Right atrium auricular region (tissue), 2 donors: ENCODE results near the gene TAF4. TPM values are rescaled to one million over a fixed set of nuclear protein-coding genes. Genes with fewer than 3 reads are reported as not detected.

Experiments used
- DNase-seq: peaks from one replicate; pipeline ENCODE4 v3.0.0-alpha.2; 2019; ENCODE audit warnings: low spot score
- H3K27ac ChIP-seq, 2 donors: fragments of 200-600 bp; sonication (generic); 1 replicate in 1 of 2; 2 replicates in 1 of 2; pipeline ENCODE4 v1.5.1; 2016 to 2019
- H3K27me3 ChIP-seq, 2 donors: fragments of 200-600 bp; sonication (generic); one replicate each; pipeline versions ENCODE4 v1.5.1 to v1.6.0; 2017 to 2019
- H3K36me3 ChIP-seq: fragments of 200-600 bp; sonication (generic); one replicate; pipeline ENCODE4 v1.5.1; 2016
- H3K4me1 ChIP-seq, 2 donors: fragments of 200-600 bp; sonication (generic); one replicate each; pipeline versions ENCODE4 v1.5.1 to v1.6.0; 2017 to 2019
- H3K4me3 ChIP-seq, 2 donors: fragments of 200-600 bp; sonication (generic); 1 replicate in 1 of 2; 2 replicates in 1 of 2; pipeline ENCODE4 v1.5.1; 2017 to 2019; ENCODE audit warnings: mild to moderate bottlenecking in 1 of 2, moderate library complexity in 1 of 2
- H3K9me3 ChIP-seq, 2 donors: fragments of 200-600 bp; sonication (generic); one replicate each; pipeline ENCODE4 v1.5.1; 2019
- total RNA-seq, 2 donors: library from RNA; depleted of rRNA; stranded (reverse); fragments of >200 nt; gene quantifications; one replicate each; pipeline ENCODE4 v1.1.0, GENCODE V29; 2016
- TF ChIP-seq, protein P1 (sequence below), 2 donors: fragments of 200-600 bp; sonication (generic); IDR thresholded peaks; one replicate each; pipeline ENCODE4 v1.5.1; 2019; ENCODE audit warnings: antibody characterized with exemption in 2 of 2

The TAF4 gene
- total RNA-seq, 2 donors from 2014 or later: 8.3 to 18.0 TPM

DNA sequence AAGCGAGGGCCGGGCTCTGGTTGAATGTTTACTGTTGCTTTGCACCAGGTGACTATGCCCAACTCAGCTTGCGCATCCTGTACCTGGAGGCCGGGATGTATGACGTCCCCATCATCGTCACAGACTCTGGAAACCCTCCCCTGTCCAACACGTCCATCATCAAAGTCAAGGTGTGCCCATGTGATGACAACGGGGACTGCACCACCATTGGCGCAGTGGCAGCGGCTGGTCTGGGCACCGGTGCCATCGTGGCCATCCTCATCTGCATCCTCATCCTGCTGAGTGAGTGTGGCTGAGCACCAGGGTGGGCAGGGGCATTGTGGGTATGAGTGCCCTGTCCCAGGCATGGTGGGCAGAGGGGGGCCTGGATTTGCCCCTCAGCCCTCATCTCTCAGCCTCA lies 136.1 kb downstream of the TAF4 start:
- Histone ChIP-seq H3K36me3 (no peaks in the 10 kb centered on the region), H3K27me3 (no peaks in the 10 kb centered on the region), H3K27ac (no peak overlapping the region), H3K9me3 (no peaks in the 10 kb centered on the region), H3K4me3 (no peak overlapping the region), H3K4me1 (no peaks in the 10 kb centered on the region)
- TF ChIP-seq, protein P1, sequence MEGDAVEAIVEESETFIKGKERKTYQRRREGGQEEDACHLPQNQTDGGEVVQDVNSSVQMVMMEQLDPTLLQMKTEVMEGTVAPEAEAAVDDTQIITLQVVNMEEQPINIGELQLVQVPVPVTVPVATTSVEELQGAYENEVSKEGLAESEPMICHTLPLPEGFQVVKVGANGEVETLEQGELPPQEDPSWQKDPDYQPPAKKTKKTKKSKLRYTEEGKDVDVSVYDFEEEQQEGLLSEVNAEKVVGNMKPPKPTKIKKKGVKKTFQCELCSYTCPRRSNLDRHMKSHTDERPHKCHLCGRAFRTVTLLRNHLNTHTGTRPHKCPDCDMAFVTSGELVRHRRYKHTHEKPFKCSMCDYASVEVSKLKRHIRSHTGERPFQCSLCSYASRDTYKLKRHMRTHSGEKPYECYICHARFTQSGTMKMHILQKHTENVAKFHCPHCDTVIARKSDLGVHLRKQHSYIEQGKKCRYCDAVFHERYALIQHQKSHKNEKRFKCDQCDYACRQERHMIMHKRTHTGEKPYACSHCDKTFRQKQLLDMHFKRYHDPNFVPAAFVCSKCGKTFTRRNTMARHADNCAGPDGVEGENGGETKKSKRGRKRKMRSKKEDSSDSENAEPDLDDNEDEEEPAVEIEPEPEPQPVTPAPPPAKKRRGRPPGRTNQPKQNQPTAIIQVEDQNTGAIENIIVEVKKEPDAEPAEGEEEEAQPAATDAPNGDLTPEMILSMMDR (IDR thresholded peaks at IDR 0.05): no peak
- DNase-seq: no peak

- Histone ChIP-seq H3K4me3 (no peak overlapping the region), H3K4me1 (no peaks in the 10 kb centered on the region), H3K9me3 (no peaks in the 10 kb centered on the region), H3K27ac (no peak overlapping the region), H3K27me3 (no peaks in the 10 kb centered on the region), H3K36me3 (no peaks in the 10 kb centered on the region)
- TF ChIP-seq, protein P1 (IDR thresholded peaks at IDR 0.05): no peak
- DNase-seq: no peak
These were observed 137.7 kb downstream of the TAF4 start for GRCh38 chr20:61927826-61928541.

DNA sequence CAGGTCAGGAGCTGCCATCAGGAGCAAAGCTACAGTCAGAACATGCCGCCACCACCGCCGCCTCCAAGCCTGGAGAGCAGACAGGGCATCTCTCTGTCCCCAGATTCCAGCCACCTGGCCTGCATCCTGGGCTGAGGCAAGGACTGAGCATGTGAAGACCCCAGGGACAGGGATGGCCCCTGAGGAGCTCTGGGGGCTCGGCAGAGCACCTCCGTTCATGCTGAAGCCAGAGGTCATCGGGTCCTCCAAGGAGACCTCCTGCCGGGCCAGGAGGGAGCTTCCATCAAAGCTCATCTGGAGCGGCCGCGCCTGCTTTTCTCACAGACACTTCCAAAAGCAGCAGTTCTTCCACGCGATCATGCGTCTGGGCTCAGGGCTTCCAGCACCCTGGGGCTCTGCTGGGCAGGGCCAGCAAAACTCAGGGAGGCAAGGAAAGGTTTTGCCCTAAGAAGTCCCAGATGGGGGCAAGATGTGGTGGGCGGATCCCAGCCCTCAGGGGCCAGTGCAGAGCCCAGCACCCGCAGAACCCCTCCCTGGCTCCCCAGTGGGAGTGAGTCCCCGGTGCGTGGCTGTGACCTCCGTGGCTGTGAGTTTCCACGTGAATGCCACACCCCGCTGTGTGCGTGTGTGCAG lies 138.4 kb downstream of the TAF4 start:
- H3K36me3 ChIP-seq: no peaks in the 10 kb centered on the region
- DNase-seq: no peak
- no peaks in the 10 kb centered on the region for H3K4me1 ChIP-seq
- no peak overlapping the region for H3K4me3 ChIP-seq
- TF ChIP-seq, protein P1 (IDR thresholded peaks at IDR 0.05): no peak
- no peak overlapping the region for H3K27ac ChIP-seq
- H3K9me3 ChIP-seq: no peaks in the 10 kb centered on the region
- no peaks in the 10 kb centered on the region for H3K27me3 ChIP-seq

DNA sequence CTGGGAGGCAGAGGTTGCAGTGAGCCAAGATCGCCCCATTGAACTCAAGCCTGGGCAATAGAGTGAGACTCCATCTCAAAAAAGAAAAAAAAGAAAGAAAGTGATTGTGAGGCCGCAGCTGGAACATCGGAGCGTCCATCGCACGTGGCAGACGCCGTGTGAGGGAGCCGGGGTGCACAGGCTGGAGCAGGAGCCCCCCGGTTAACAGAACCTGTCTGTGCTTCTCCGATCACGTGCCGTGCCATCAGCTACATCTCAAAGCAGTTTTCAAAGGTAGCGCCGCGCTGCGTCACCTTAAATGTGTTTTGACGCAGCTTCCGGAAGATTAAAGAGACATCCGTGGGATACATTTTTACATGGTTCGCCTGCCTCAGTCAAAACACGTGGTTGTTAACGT lies 138.9 kb downstream of the TAF4 start:
- Histone ChIP-seq H3K4me3 (no peak overlapping the region), H3K9me3 (no peaks in the 10 kb centered on the region), H3K4me1 (no peaks in the 10 kb centered on the region), H3K36me3 (no peaks in the 10 kb centered on the region), H3K27ac (no peak overlapping the region), H3K27me3 (no peaks in the 10 kb centered on the region)
- no peak for DNase-seq
- TF ChIP-seq, protein P1 (IDR thresholded peaks at IDR 0.05): no peak

GRCh38 chr20:61926253-61926613 lies 139.4 kb downstream of the TAF4 start:
- Histone ChIP-seq H3K36me3 (no peaks in the 10 kb centered on the region), H3K4me1 (no peaks in the 10 kb centered on the region), H3K27me3 (no peaks in the 10 kb centered on the region), H3K9me3 (no peaks in the 10 kb centered on the region), H3K4me3 (no peak overlapping the region), H3K27ac (no peak overlapping the region)
- TF ChIP-seq, protein P1 (IDR thresholded peaks at IDR 0.05): no peak
- DNase-seq: no peak
